Measurements from ENCODE around the gene VSX1. TPM values are rescaled to one million over a fixed set of nuclear protein-coding genes. Genes with fewer than 3 reads are reported as not detected.

Gene VSX1
- total and polyA plus RNA-seq, 2 of the 4 experiments (the other 2 are of a cell fraction): not detected

DNA sequence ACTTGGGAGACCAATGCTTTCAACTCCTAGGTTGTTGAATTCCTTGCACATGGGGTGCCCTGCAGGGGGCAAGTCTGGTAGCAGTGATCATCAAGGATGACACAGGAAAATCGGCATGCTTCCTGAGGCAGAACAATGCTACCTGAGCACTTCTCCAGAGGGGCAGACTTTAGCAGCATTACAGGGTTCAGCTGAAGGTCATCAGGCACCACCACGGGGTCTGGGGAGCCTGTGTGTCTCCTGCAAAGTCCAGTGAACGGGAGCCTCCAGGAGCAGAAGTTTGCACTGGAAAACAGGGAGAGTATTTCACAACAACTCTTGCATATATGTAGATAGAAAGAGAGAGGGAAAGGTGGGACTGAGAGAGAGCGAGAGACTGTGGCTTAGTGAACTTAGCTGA is 10.2 kb downstream of the VSX1 start:
- Histone ChIP-seq H3K4ac (ENCODE audit: low read depth, low read length) (no peak overlapping the region), H4K20me1 (ENCODE audit: insufficient read depth, low read length) (no peaks in the 10 kb centered on the region), H4K91ac (ENCODE audit: insufficient read depth, low read depth, low read length) (no peak overlapping the region), H2BK15ac (ENCODE audit: low read depth, low read length) (no peak overlapping the region), H3K23ac (ENCODE audit: low read depth, low read length) (no peak overlapping the region), H3K9ac (ENCODE audit: low read depth, low read length) (no peak overlapping the region), H3K18ac (ENCODE audit: low read depth, low read length) (no peak overlapping the region), H3K27ac (ENCODE audit: insufficient read depth, low read length) (no peak overlapping the region), H3K27me3 (ENCODE audit: control insufficient read depth, insufficient read depth, low read length) (peaks cover 52% of the 10 kb centered on the region), H2BK120ac (ENCODE audit: low read depth, low read length) (no peak overlapping the region), H3K9me1 (ENCODE audit: insufficient read depth, low read length) (peaks cover 9% of the 10 kb centered on the region), H2BK20ac (ENCODE audit: low read depth, low read length) (no peak overlapping the region), H3K4me2 (ENCODE audit: low read depth, low read length) (no peak overlapping the region), H4K5ac (ENCODE audit: low read depth, low read length) (no peak overlapping the region), H4K8ac (ENCODE audit: low read depth in 2 of 2, low read length in 2 of 2) (no peak overlapping the region), H3K4me1 (ENCODE audit: control insufficient read depth, insufficient read depth, low read length) (no peaks in the 10 kb centered on the region), H2AK9ac (replicated peaks; ENCODE audit: low read depth, low read length, poor library complexity) (no peak overlapping the region), H3K4me3 (ENCODE audit: insufficient read depth, low read depth, low read length) (no peak overlapping the region), H3K36me3 (ENCODE audit: control insufficient read depth, insufficient read depth, low read length) (no peaks in the 10 kb centered on the region), H2AK5ac (ENCODE audit: low read depth, low read length) (no peak overlapping the region), H3K9me3 (ENCODE audit: control insufficient read depth, insufficient read depth, low read length) (no peaks in the 10 kb centered on the region), H3K56ac (ENCODE audit: extremely low read depth, insufficient read depth, low read length) (no peak overlapping the region), H3K79me1 (ENCODE audit: low read depth in 1 of 2, low read length in 2 of 2) (no peaks in the 10 kb centered on the region), H2AFZ (replicated peaks; ENCODE audit: low read length, poor library complexity) (peak overlapping the region; percentile 32), H3K14ac (replicated peaks; ENCODE audit: low read depth, low read length) (no peak overlapping the region), H2BK5ac (ENCODE audit: low read depth, low read length, poor library complexity, severe bottlenecking) (no peak overlapping the region)
- dilution Hi-C loops (cut with HindIII; ENCODE audit: low sequenced_read_pairs, unreplicated experiment): no loop called here
- DNase-seq: no peak
- POLR2A ChIA-PET (ENCODE audit: unreplicated experiment): no interaction called here
- in situ Hi-C loops (cut with MboI; ENCODE audit: low sequenced_read_pairs): loop anchor here (10.0 kb wide), 1 partner anchor 103 kb away; no protein-coding TSS in a partner anchor
- WGBS, 2 experiments (ENCODE audit: extremely low coverage in 2 of 2, insufficient read length in 1 of 2): 14% methylated on average over 1 of the region's 4 CpGs; no CpG with 5 or more reads in 1 of the 2 experiments
- CTCF ChIA-PET: interaction anchor here (1.1 kb wide), 1 partner anchor 108 kb away, joined by 3 read pairs; no protein-coding TSS in a partner anchor
- no peak for ATAC-seq (ENCODE audit: low read depth)
- intact Hi-C loops (cut with micrococcal nuclease): no loop called here
- 0 out of 2 replicates have a peak, but pooled peaks have one; percentile 10 for TF ChIP-seq CEBPB (IDR thresholded peaks at IDR 0.05; ENCODE audit: low read depth, low read length)
- no peak for TF ChIP-seq MAZ (IDR thresholded peaks at IDR 0.05; ENCODE audit: borderline replicate concordance, low read depth, low read length)
- BruUV-seq (replicated peaks): no TSS peak

Data from IMR-90 (cell line).